ENCODE data around the gene LETM1.
"Not testable (repeated sequence)": the region's sequence is repeated elsewhere in the genome, so short reads cannot be mapped to it uniquely, and the experiment has no call there.

The LETM1 gene

GRCh38 chr4:1856943-1857699 is 1.2 kb upstream of the LETM1 start:
- peak; percentile 30 for DNase-seq
- in situ Hi-C loops (cut with HindIII; ENCODE audit: low pct_ligation_motif_present, low pct_unique_long_range_greater_than_20kb, low sequenced_read_pairs) = no loop called here

- in situ Hi-C loops (cut with HindIII; ENCODE audit: low pct_ligation_motif_present, low pct_unique_long_range_greater_than_20kb, low sequenced_read_pairs) = no loop called here
- peak; percentile 14 for DNase-seq
These were observed 454 bp downstream of the LETM1 start for GRCh38 chr4:1855333-1856070.

- in situ Hi-C loops (cut with HindIII; ENCODE audit: low pct_ligation_motif_present, low pct_unique_long_range_greater_than_20kb, low sequenced_read_pairs) = no loop called here
- no peak for DNase-seq
These were observed 1.2 kb downstream of the LETM1 start for GRCh38 chr4:1854752-1855151.

DNA sequence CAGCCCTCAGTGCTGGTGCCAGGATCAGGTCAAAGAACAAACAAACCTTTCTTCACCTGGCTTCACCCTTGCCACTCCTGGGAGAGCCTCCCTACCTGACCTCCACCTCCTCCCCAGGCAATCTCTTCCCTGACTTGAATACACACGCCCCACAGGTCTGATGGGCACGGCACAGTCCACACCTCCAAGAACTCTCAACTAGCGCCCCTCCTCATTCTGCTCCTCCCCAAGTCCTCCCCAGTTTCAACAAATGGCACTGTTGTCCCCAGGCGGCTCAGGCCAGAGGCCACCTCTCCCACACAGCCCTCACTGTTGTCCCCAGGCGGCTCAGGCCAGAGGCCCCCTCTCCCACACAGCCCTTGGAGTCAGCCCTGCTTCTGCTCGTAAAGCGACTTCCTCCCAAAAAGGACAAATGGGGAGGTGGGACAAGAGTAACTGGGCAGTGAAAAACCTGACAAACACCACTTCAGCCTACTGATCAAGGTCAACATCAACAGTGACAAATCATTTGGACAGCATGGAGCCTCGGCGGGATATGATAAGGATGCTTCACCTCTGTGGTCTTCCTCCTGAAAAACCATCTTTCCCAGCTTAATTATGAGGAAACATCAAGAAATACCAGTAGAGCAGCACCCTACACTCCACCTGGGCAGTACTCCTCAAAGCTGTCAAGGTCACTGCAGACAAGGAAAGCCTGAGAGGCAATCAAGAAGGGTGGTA is 2.9 kb downstream of the LETM1 start:
- no peak for DNase-seq
- in situ Hi-C loops (cut with HindIII; ENCODE audit: low pct_ligation_motif_present, low pct_unique_long_range_greater_than_20kb, low sequenced_read_pairs) = no loop called here

DNA sequence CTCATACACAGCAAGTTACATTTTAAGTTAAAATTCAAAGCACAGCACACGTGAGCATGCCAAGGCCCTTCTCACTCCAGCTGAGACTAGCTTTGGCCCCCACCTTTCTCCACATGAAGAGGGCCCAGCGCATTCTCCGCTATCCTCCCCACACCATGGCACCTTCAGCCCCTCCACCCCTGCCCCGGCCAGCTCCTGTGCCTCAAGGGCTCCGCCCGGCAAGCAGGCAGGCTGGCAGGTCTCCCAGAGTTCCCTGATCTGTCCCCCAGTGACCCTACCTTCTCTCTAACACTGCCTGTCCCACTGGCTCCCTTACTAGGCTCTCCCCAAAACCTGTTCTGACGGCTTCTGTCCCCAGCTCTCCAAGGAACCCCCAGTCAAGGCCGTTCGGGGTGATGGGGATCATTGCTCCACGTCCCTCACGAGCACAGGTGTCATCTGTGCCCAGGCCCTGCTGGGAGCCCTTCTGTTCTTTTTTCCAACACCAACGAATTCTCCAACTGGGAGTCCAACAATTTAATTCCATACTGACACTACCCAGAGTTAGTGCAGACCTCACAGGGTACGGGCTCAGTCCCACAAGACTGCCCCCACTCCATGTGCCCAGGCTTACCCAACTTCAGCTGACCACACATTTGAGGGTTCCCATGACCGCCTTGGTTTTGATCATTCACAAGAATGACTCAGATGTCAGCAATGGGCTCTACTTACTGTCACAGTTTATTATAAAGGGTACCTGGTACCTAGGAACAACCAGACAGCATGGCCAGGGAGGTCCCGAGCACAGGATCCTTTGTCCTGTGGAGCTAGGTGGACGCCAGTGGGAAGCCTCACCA is 4.2 kb downstream of the LETM1 start:
- in situ Hi-C loops (cut with HindIII; ENCODE audit: low pct_ligation_motif_present, low pct_unique_long_range_greater_than_20kb, low sequenced_read_pairs) = no loop called here
- no peak for DNase-seq

- DNase-seq = no peak
- in situ Hi-C loops (cut with HindIII; ENCODE audit: low pct_ligation_motif_present, low pct_unique_long_range_greater_than_20kb, low sequenced_read_pairs) = no loop called here
These were observed 4.8 kb downstream of the LETM1 start for GRCh38 chr4:1851160-1851559.

- no peak for DNase-seq
- in situ Hi-C loops (cut with HindIII; ENCODE audit: low pct_ligation_motif_present, low pct_unique_long_range_greater_than_20kb, low sequenced_read_pairs) = no loop called here
These were observed 5.7 kb downstream of the LETM1 start for GRCh38 chr4:1850276-1850675.

DNA sequence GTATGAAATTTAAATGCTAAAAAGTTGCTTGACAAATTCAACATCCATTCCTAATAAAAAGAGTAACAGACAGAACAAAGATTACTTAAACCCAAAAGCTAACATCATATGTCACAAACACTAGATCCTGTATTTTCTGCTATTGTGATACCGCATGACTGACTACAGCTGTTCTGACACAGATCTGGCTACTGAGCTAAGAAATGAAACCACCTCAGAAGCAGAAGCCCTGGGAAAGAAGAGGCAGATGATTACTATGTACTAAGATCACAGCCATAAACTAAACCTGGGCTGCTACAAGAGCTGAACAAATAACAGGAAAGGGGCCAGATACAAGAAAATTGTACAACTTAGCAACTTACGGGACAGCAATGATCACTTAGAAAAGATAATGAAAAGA is 9.4 kb downstream of the LETM1 start:
- in situ Hi-C loops (cut with HindIII; ENCODE audit: low pct_ligation_motif_present, low pct_unique_long_range_greater_than_20kb, low sequenced_read_pairs) = no loop called here

DNA sequence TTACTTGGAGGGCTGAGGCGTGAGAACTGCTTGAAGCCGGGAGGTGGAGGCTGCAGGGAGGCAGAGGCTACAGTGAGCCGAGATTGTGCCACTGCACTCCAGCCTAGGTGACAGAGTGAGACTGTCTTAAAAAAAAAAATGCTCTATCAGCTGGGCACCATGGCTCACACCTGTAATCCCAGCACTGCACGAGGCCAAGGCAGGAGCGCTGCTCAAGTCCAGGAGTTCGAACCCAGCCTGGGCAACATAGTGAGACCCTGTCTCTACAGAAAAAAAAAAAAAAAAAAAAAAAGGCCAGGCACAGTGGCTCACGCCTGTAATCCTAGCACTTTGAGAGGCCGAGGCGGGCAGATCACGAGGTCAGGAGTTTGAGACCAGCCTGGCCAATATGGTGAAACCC is 11.3 kb downstream of the LETM1 start:
- DNase-seq; in situ Hi-C loops (cut with HindIII; ENCODE audit: low pct_ligation_motif_present, low pct_unique_long_range_greater_than_20kb, low sequenced_read_pairs): not testable (repeated sequence)

More for the DNA sequence above, 9.4 kb downstream of the LETM1 start:
- no peak for DNase-seq

GRCh38 chr4:1843852-1844251 is 12.1 kb downstream of the LETM1 start:
- in situ Hi-C loops (cut with HindIII; ENCODE audit: low pct_ligation_motif_present, low pct_unique_long_range_greater_than_20kb, low sequenced_read_pairs) = no loop called here
- no peak for DNase-seq

GRCh38 chr4:1842993-1843448 is 12.9 kb downstream of the LETM1 start:
- DNase-seq = peak; percentile 36
- in situ Hi-C loops (cut with HindIII; ENCODE audit: low pct_ligation_motif_present, low pct_unique_long_range_greater_than_20kb, low sequenced_read_pairs) = no loop called here

DNA sequence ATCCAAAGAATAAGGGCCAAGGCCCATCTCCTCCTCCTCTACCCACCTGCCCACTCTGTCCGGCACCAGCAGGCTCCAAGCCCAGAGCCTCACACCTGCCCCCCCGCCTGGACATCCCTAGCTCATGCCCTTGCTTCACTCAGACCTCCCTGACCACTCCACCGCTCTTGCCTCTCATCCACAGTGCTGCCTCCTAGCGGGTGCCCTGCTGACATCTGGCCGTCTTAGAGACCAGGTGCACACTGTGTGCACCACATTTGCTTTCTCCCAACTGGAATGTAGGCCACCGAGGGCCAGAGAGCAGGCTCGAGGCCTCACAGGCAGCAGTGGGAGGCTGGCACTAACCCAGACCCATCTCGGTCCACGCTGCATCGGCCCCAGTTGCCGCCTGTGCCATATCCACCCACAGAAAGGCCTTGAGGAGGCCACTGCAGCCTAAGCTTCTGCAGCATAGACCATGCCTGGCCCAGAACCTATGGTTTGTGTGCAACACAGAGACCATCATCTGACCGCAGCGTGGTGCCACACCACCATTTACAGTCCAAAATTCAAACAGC is 13.5 kb downstream of the LETM1 start:
- in situ Hi-C loops (cut with HindIII; ENCODE audit: low pct_ligation_motif_present, low pct_unique_long_range_greater_than_20kb, low sequenced_read_pairs) = no loop called here

GRCh38 chr4:1841887-1842210 is 14.1 kb downstream of the LETM1 start:
- no peak for DNase-seq
- in situ Hi-C loops (cut with HindIII; ENCODE audit: low pct_ligation_motif_present, low pct_unique_long_range_greater_than_20kb, low sequenced_read_pairs) = no loop called here

More for the DNA sequence above, 13.5 kb downstream of the LETM1 start:
- no peak for DNase-seq

DNA sequence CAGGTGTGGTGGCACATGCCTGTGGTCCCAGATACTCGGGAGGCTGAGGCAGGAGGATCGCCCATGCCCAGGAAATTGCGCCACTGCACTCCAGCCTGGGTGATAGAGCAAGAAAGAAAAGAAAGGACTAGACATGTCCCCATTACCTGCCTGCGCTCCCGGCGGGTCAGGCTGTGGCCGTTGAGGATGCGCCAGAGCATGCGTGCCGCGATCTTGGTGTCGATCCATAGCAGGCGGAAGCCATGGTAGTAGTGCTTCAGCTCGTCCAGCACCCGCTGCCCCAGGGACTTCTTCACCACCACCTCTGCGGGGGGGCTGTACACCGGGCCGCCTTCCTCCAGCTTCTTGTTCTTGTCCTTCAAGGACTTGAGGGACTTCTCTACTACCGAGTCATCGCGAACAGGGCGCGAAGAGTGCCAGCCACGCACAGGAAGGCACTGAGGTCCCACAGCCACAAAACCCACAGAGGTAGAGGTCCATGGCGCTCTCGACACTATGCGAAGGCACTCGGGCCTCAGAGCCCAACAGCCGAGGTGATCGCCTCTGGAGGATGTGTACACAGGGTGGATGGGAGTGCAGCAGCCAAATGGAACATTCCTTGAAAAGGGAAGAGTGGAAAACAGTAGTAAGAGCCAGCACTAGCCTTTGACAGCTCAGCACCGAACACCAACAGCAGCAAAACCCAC is 14.6 kb downstream of the LETM1 start:
- no peak for DNase-seq
- in situ Hi-C loops (cut with HindIII; ENCODE audit: low pct_ligation_motif_present, low pct_unique_long_range_greater_than_20kb, low sequenced_read_pairs) = no loop called here

GRCh38 chr4:1839282-1839681 is 16.7 kb downstream of the LETM1 start:
- in situ Hi-C loops (cut with HindIII; ENCODE audit: low pct_ligation_motif_present, low pct_unique_long_range_greater_than_20kb, low sequenced_read_pairs) = no loop called here

DNA sequence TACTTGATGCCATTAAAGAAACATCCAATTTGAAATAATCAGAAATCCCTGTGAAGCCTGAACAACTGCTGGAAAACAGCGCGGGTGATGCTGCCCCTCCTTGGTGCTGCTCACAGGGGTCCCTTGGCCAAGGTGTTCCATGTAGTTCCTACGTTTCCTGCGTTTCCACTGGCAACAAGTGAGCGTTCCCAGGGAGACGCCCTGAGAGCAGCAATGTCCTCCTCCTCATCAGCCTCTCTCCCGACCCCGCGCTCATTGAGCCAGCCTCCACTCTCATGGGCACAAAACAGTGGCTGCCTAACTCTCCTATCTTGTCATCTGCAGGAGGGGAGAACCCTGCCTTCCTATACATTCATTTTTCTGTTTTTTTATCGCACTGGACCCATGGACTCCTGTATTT is 18.9 kb downstream of the LETM1 start:
- in situ Hi-C loops (cut with HindIII; ENCODE audit: low pct_ligation_motif_present, low pct_unique_long_range_greater_than_20kb, low sequenced_read_pairs) = no loop called here
- DNase-seq = no peak

More at GRCh38 chr4:1839282-1839681, 16.7 kb downstream of the LETM1 start:
- DNase-seq = no peak

- DNase-seq = no peak
- in situ Hi-C loops (cut with HindIII; ENCODE audit: low pct_ligation_motif_present, low pct_unique_long_range_greater_than_20kb, low sequenced_read_pairs) = no loop called here
These were observed 19.3 kb downstream of the LETM1 start for GRCh38 chr4:1836650-1837049.

DNA sequence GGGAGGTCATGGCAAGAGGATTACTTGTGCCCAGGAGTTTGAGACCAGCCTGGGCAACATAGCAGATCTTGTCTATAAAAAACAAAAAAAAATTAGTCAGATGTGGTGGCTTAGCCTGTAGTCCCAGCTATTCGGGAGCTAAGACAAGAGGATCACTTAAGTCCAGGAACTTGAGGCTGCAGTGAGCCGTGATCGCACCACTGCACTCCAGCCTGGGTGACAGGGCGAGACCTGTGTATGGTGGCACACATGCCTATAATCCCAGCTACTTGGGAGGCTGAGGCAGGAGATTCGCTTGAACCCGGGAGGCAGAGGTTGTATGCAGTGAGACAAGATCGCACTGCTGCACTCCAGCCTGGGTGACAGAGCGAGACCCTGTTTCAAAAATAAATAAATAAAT is 20.1 kb downstream of the LETM1 start:
- DNase-seq; in situ Hi-C loops (cut with HindIII; ENCODE audit: low pct_ligation_motif_present, low pct_unique_long_range_greater_than_20kb, low sequenced_read_pairs): not testable (repeated sequence)
